Astrocyte (in vitro differentiated cells and primary cell): ENCODE data around the gene PRDM11.

Experiments
- CTCF ChIP-seq: IDR thresholded peaks from 2 replicates; pipeline ENCODE4 v1.5.1; 2011; ENCODE audit warnings: low read depth, mild to moderate bottlenecking, inconsistent platforms, low read length, moderate library complexity; ENCODE audit not compliant: insufficient read depth
- EZH2 ChIP-seq: IDR thresholded peaks from 2 replicates; pipeline ENCODE4 v1.6.1; 2012; ENCODE audit warnings: mild to moderate bottlenecking, low read length, inconsistent platforms; ENCODE audit not compliant: insufficient read depth

GRCh38 chr11:45158891-45159605 is 12.6 kb downstream of the PRDM11 start:
- TF ChIP-seq CTCF (no peak), EZH2 (no peak)
